Lower lobe of right lung (tissue), 2 donors: ENCODE measurements around the gene GPR157. TPM values are rescaled to one million over a fixed set of nuclear protein-coding genes. Genes with fewer than 3 reads are reported as not detected.

ENCODE experiments used
- ATAC-seq, 2 donors: fragments of 200-7000 bp; cut with Tn5 transposase; one replicate each; pipeline ENCODE4 v1.9.1; 2020 to 2022; ENCODE audit warnings: mild to moderate bottlenecking in 2 of 2, moderate library complexity in 2 of 2
- DNase-seq: peaks from one replicate; pipeline ENCODE4 v3.0.0-alpha.2; 2020
- H3K27ac ChIP-seq: fragments of 200-600 bp; one replicate; pipeline ENCODE4 v1.8.0; 2022
- H3K27me3 ChIP-seq: fragments of 200-600 bp; one replicate; pipeline ENCODE4 v1.8.0; 2022; ENCODE audit warnings: low read depth
- H3K36me3 ChIP-seq: fragments of 200-600 bp; one replicate; pipeline ENCODE4 v1.8.0; 2022; ENCODE audit warnings: mild to moderate bottlenecking
- H3K4me1 ChIP-seq: fragments of 200-600 bp; one replicate; pipeline ENCODE4 v1.8.0; 2022
- H3K4me3 ChIP-seq: fragments of 200-600 bp; one replicate; pipeline ENCODE4 v1.8.0; 2022; ENCODE audit warnings: mild to moderate bottlenecking
- H3K9me3 ChIP-seq: fragments of 200-600 bp; one replicate; pipeline ENCODE4 v1.8.0; 2022
- intact Hi-C: fragments of 100-400 bp; cut with DNase I; formaldehyde crosslinking; loops from one replicate; pipeline ENCODE4 v1.11.0; 2022
- total RNA-seq: library from RNA; stranded (reverse); fragmentation: NEBNext Ultra II Directional; extraction: Animal tissue kit (Norgen Biotek cat#: 25700); gene quantifications from one replicate; pipeline ENCODE4 v1.2.1, GENCODE V29; 2021
- TF ChIP-seq, protein P1 (sequence below): fragments of 200-600 bp; IDR thresholded peaks from one replicate; pipeline ENCODE4 v1.8.0; 2022; ENCODE audit warnings: antibody characterized with exemption, mild to moderate bottlenecking
- donor health status: DM: no; HTN: yes; CAD: no; lungs with severe emphysema.

GPR157 gene
- total RNA-seq, 1 donor from 2014 or later = 14.2 TPM

DNA sequence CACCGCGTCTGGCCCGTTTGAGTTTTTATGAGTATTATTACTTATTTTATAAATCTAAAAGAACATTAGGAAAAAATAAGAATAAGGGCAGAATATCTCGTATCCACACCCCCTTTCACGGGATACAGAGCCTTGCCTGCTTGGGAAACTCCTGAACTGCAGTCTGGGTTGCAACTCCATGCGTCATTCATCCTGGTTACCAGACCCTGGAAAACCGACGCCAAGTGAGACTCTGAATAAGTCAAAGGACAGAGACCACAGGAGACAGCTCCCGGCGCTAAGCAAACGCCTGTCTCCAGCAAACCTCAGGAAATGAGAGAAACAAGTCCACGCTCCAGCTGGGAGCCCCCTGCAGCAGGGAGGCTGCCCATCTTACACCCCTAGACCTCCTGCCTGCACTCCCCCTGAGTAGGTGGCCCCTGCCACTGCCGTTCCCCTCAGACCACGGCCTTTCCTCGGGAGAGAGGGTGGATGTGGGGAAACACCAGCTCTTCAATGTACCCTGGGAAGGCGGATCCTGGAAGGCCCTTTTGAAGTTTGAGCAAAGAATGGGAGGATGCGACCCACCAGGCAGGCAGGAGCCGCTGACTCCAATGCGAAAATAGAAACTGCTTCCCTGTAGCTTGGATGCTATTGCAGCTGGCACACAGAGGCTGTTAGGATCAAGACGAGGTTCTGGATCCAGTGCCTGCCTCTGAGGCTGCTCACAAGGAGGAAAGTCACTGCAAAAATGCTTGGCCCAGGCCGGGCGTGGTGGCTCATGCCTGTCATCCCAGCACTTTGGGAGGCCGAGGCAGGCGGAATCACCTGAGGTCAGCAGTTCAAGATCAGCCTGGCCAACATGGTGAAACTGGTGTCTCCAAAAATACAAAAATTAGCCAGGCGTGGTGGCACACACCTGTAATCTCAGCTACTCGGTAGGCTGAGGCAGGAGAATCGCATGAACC, 37.7 kb upstream of the GPR157 start:
- DNase-seq (no peak), ATAC-seq (no peak)
- Histone ChIP-seq H3K36me3 (no peaks in the 10 kb centered on the region), H3K27ac (no peak overlapping the region), H3K4me1 (peaks cover 35% of the 10 kb centered on the region), H3K27me3 (no peaks in the 10 kb centered on the region), H3K4me3 (no peak overlapping the region), H3K9me3 (no peaks in the 10 kb centered on the region)
- TF ChIP-seq, protein P1, sequence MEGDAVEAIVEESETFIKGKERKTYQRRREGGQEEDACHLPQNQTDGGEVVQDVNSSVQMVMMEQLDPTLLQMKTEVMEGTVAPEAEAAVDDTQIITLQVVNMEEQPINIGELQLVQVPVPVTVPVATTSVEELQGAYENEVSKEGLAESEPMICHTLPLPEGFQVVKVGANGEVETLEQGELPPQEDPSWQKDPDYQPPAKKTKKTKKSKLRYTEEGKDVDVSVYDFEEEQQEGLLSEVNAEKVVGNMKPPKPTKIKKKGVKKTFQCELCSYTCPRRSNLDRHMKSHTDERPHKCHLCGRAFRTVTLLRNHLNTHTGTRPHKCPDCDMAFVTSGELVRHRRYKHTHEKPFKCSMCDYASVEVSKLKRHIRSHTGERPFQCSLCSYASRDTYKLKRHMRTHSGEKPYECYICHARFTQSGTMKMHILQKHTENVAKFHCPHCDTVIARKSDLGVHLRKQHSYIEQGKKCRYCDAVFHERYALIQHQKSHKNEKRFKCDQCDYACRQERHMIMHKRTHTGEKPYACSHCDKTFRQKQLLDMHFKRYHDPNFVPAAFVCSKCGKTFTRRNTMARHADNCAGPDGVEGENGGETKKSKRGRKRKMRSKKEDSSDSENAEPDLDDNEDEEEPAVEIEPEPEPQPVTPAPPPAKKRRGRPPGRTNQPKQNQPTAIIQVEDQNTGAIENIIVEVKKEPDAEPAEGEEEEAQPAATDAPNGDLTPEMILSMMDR = no peak
- intact Hi-C loops = no loop called here

DNA sequence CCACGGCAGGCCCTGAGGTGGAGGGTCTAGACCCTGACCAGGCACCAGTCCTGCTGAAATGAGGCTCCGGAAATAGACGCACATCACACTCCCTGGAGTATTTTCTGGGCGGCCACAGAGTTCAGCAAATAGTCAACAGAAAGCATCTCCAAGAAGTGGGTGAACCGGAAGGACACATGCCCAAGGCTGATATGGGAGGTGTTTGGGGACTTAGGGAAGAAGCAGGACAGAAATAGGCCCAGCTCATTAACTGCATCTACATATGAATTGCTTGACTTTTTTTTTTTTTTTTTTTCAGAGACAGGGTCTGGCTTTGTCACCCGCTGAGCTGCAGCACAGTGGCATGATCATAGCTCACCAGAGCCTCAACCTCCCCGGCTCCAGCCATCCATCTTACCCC, 36.5 kb upstream of the GPR157 start:
- Histone ChIP-seq H3K4me3 (no peak overlapping the region), H3K27me3 (no peaks in the 10 kb centered on the region), H3K4me1 (peaks cover 35% of the 10 kb centered on the region), H3K27ac (peak overlapping the region; percentile 84), H3K36me3 (no peaks in the 10 kb centered on the region), H3K9me3 (no peaks in the 10 kb centered on the region)
- TF ChIP-seq, protein P1 = no peak
- DNase-seq (no peak), ATAC-seq (no peak)
- intact Hi-C loops = no loop called here

DNA sequence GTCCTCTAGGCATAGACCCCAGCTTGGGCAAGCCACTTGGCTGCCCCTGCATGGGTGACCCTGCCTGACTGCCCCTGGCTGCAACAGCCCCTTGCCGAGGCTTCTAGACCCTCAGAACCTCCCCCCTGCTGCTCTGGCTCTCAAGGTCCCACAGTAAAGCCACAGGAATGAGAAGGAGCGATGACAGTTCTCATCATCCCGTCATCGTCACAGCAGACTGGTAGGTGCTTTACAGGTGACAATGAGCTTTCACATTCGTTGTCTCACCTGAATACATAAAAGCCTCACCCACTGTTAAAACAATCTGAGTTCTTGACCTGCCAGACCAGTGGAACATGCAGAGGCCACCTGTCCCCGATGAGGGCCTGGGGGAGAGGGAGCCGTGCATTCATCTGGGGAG, 36.0 kb upstream of the GPR157 start:
- peaks cover 35% of the 10 kb centered on the region for H3K4me1 ChIP-seq
- no peak overlapping the region for H3K4me3 ChIP-seq
- H3K27ac ChIP-seq = peak overlapping the region; percentile 84
- DNase-seq (no peak), ATAC-seq (no peak)
- intact Hi-C loops = no loop called here
- H3K27me3 ChIP-seq = no peaks in the 10 kb centered on the region
- TF ChIP-seq, protein P1 = no peak
- H3K36me3 ChIP-seq = no peaks in the 10 kb centered on the region
- no peaks in the 10 kb centered on the region for H3K9me3 ChIP-seq

DNA sequence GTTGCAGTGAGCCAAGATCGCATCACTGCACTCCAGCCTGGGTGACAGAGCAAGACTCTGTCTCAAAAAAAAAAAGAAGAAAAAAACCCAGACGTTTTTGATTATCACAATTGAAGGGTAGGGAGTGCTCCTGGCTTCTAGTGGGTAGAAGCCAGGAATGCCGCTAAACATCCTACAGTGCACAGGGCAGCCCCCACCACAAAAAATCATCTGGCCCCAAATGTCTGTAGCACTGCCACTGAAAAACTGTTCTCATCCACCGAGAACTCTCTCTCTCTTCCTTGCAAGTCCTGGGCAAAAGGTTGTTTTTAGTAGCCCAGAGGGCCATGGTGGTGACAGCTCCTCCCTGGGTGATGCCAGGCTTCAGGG, 35.6 kb upstream of the GPR157 start:
- no peaks in the 10 kb centered on the region for H3K27me3 ChIP-seq
- H3K4me3 ChIP-seq = no peak overlapping the region
- H3K36me3 ChIP-seq = no peaks in the 10 kb centered on the region
- no peaks in the 10 kb centered on the region for H3K9me3 ChIP-seq
- no peak for ATAC-seq
- intact Hi-C loops = no loop called here
- TF ChIP-seq, protein P1 = no peak
- peak overlapping the region; percentile 84 for H3K27ac ChIP-seq
- no peak for DNase-seq
- peaks cover 35% of the 10 kb centered on the region for H3K4me1 ChIP-seq

DNA sequence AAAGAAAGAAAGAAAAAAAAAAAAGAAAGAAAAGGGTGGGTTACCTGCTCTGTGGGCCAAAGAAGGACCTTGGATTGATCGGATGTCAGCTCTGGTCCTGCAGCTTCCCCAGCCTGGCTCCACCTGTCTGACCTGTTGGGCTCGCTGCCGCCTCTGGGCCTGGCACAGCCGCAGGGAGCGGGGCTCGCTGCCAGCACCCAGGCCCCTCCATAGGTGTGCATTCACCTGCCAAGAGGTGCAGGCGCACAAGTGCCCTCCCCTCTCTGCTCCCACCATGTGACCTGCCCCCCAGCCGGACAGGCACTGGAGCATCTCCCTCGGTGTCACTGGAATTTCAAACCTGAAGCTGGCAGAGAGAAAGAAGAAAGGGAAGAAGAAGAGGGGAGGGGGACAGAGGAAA, 33.1 kb upstream of the GPR157 start:
- Histone ChIP-seq H3K4me1 (peaks cover 35% of the 10 kb centered on the region), H3K27ac (peak overlapping the region; percentile 84), H3K4me3 (no peak overlapping the region), H3K9me3 (no peaks in the 10 kb centered on the region), H3K27me3 (no peaks in the 10 kb centered on the region), H3K36me3 (no peaks in the 10 kb centered on the region)
- DNase-seq (no peak), ATAC-seq (peak; percentile 19)
- TF ChIP-seq, protein P1 = no peak
- intact Hi-C loops = no loop called here
